CD1c-positive myeloid dendritic cell (primary cell): Measurements from ENCODE around the gene HCST.
"Not testable (repeated sequence)": the region's sequence is repeated elsewhere in the genome, so short reads cannot be mapped to it uniquely, and the experiment has no call there.

Experiments used
- DNase-seq: peaks from one replicate; pipeline ENCODE4 v3.0.0-alpha.2; 2016; ENCODE audit errors: extremely low spot score

HCST gene

GRCh38 chr19:35879770-35880317, 22.5 kb upstream of the HCST start:
- DNase-seq, result peak; percentile 93

GRCh38 chr19:35882114-35882832, 20.1 kb upstream of the HCST start:
- peak; percentile 76 for DNase-seq

- no peak for DNase-seq
Observed at GRCh38 chr19:35883882-35884281, 18.4 kb upstream of the HCST start.

- DNase-seq, result no peak
Observed at GRCh38 chr19:35885225-35885738, 17.0 kb upstream of the HCST start.

GRCh38 chr19:35885904-35886303, 16.4 kb upstream of the HCST start:
- no peak for DNase-seq

- no peak for DNase-seq
Observed at GRCh38 chr19:35887197-35887596, 15.1 kb upstream of the HCST start.

- no peak for DNase-seq
Observed at GRCh38 chr19:35888398-35888797, 13.9 kb upstream of the HCST start.

- DNase-seq, result no peak
Observed at GRCh38 chr19:35889370-35890112, 12.8 kb upstream of the HCST start.

GRCh38 chr19:35890113-35890650, 12.1 kb upstream of the HCST start:
- no peak for DNase-seq

GRCh38 chr19:35891819-35892218, 10.5 kb upstream of the HCST start:
- DNase-seq, result not testable (repeated sequence)

- no peak for DNase-seq
Observed at GRCh38 chr19:35894342-35894741, 8.0 kb upstream of the HCST start.

GRCh38 chr19:35895911-35896642, 6.3 kb upstream of the HCST start:
- no peak for DNase-seq

GRCh38 chr19:35896643-35897040, 5.7 kb upstream of the HCST start:
- DNase-seq, result no peak

- no peak for DNase-seq
Observed at GRCh38 chr19:35897706-35898451, 4.5 kb upstream of the HCST start.

- DNase-seq, result no peak
Observed at GRCh38 chr19:35898499-35898809, 3.9 kb upstream of the HCST start.

- DNase-seq, result peak; percentile 95
Observed at GRCh38 chr19:35899547-35900214, 2.6 kb upstream of the HCST start.

GRCh38 chr19:35901055-35901644, 1.2 kb upstream of the HCST start:
- DNase-seq, result no peak

- DNase-seq, result no peak
Observed at GRCh38 chr19:35902870-35903475, 644 bp downstream of the HCST start.

- peak; percentile 95 for DNase-seq
Observed at GRCh38 chr19:35903550-35904179, 1.3 kb downstream of the HCST start.
